ENCODE data around the gene PYHIN1.

PYHIN1 gene

GRCh38 chr1:159023723-159024122, 92.4 kb downstream of the PYHIN1 start:
- no peak for DNase-seq

GRCh38 chr1:159025043-159025442, 93.7 kb downstream of the PYHIN1 start:
- DNase-seq: no peak

All from NCI-H510A treated with DMSO at 0.1 percent for 48 hours (cell line).